WTC11 (cell line): ENCODE results near the gene FAM187B. TPM values are rescaled to one million over a fixed set of nuclear protein-coding genes. Genes with fewer than 3 reads are reported as not detected.

Experiments used
- ATAC-seq: fragments of 200-7000 bp; cut with Tn5 transposase; 2 replicates; pipeline ENCODE4 v1.10.0; 2021; ENCODE audit warnings: mild to moderate bottlenecking, moderate library complexity
- CTCF ChIA-PET: fragments of 300-600 bp; sonication (Branson Sonifier 250); formaldehyde crosslinking; loops from one replicate; lab custom pipeline; 2021; ENCODE audit warnings: antibody characterized with exemption; lab: Charles Lee
- POLR2A ChIA-PET: fragments of 350-600 bp; sonication (Branson Sonifier 250); formaldehyde crosslinking; loops from one replicate; lab custom pipeline; 2021; ENCODE audit warnings: antibody characterized with exemption; lab: Charles Lee
- DNase-seq: peaks from one replicate; pipeline ENCODE4 v3.0.0; 2021; ENCODE audit warnings: low spot score
- H3K27ac Mint-ChIP-seq: 2 replicates; pipeline ENCODE4 v1.8.0; 2021; ENCODE audit warnings: mixed read lengths
- H3K27me3 Mint-ChIP-seq: 2 replicates; pipeline ENCODE4 v1.8.0; 2021; ENCODE audit warnings: low read depth, mild to moderate bottlenecking, moderate library complexity, mixed read lengths
- H3K36me3 Mint-ChIP-seq: 2 replicates; pipeline ENCODE4 v1.8.0; 2021; ENCODE audit warnings: mixed read lengths
- H3K4me1 Mint-ChIP-seq: 2 replicates; pipeline ENCODE4 v1.8.0; 2022; ENCODE audit warnings: mixed read lengths
- H3K4me3 Mint-ChIP-seq: 2 replicates; pipeline ENCODE4 v1.8.0; 2021; ENCODE audit warnings: mild to moderate bottlenecking, moderate library complexity, mixed read lengths
- H3K9me3 Mint-ChIP-seq: 2 replicates; pipeline ENCODE4 v1.8.0; 2021; ENCODE audit warnings: mixed read lengths
- ELF4 ChIP-seq: sonication (generic); formaldehyde crosslinking; IDR thresholded peaks from 2 replicates; pipeline ENCODE4 v1.8.1; 2022; ENCODE audit warnings: low read depth, mild to moderate bottlenecking, moderate library complexity, missing genetic modification reagents
- KAT7 ChIP-seq: sonication (generic); formaldehyde crosslinking; IDR thresholded peaks from 2 replicates; pipeline ENCODE4 v1.8.1; 2023; ENCODE audit warnings: missing genetic modification reagents, mild to moderate bottlenecking, borderline replicate concordance
- PRRX2 ChIP-seq: fragments of 250-450 bp; sonication (Bioruptor Pico); IDR thresholded peaks from 2 replicates; pipeline ENCODE4 v1.8.0; 2021; ENCODE audit warnings: mild to moderate bottlenecking
- total RNA-seq: library from RNA; stranded (reverse); gene quantifications from 3 replicates; pipeline ENCODE4 v1.2.3, GENCODE V29; 2021
- TF ChIP-seq, protein P1 (sequence below): sonication (generic); formaldehyde crosslinking; IDR thresholded peaks from 2 replicates; pipeline ENCODE4 v1.8.0; 2023; ENCODE audit warnings: missing genetic modification reagents
- TF ChIP-seq, protein P2 (sequence below): sonication (generic); formaldehyde crosslinking; IDR thresholded peaks from 2 replicates; pipeline ENCODE4 v1.8.1; 2023; ENCODE audit warnings: mild to moderate bottlenecking, missing genetic modification reagents, borderline replicate concordance
- TF ChIP-seq, protein P3 (sequence below): sonication (generic); formaldehyde crosslinking; IDR thresholded peaks from 2 replicates; pipeline ENCODE4 v1.8.0; 2023; ENCODE audit warnings: mild to moderate bottlenecking, missing genetic modification reagents
- TF ChIP-seq, protein P4 (sequence below): sonication (generic); formaldehyde crosslinking; IDR thresholded peaks from 2 replicates; pipeline ENCODE4 v1.8.1; 2023; ENCODE audit warnings: mild to moderate bottlenecking, moderate library complexity, missing genetic modification reagents
- TF ChIP-seq, protein P5 (sequence below): fragments of 250-450 bp; sonication (Bioruptor Pico); IDR thresholded peaks from 2 replicates; pipeline ENCODE4 v1.9.0; 2021; ENCODE audit warnings: mild to moderate bottlenecking

Gene FAM187B
- total RNA-seq, 1 experiment from 2014 or later: 0.20 TPM

DNA sequence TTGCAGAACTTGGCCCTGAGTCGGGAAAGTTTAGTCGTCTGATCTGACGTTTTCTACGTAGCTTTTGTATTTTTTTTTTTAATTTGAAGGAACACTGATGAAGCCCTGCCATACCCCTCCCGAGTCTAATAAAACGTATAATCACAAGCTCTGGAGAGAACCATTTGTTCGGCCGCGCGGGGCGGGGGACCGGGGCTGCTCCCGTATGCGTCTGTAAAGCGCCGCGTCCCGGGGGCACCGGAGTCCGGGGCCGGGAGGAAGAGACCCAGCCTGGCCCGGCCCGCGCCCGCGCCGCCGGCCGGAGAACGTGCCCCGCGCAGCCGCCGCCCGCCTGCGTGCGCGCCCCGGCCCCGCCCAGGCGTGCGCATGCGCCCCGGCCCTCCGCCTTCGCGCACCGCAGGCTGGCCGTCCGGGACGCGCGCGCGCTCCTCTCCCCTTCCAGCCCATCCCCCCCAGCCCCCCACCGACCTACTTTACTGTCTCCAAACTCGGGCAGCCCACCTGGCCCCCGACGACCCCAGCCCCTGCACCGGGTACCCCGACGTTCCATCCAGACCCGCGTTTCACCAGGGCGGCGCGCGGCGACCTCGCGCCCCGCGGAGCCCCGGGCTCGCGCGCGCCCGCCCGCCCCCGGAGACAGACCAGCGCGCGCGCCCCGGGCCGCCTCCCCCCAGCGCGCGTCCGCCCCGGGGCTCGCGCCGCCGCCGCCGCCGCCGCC lies 39.4 kb upstream of the FAM187B start (continued):
- TF ChIP-seq, protein P1, sequence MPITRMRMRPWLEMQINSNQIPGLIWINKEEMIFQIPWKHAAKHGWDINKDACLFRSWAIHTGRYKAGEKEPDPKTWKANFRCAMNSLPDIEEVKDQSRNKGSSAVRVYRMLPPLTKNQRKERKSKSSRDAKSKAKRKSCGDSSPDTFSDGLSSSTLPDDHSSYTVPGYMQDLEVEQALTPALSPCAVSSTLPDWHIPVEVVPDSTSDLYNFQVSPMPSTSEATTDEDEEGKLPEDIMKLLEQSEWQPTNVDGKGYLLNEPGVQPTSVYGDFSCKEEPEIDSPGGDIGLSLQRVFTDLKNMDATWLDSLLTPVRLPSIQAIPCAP (CRISPR knock-in tag): peak; percentile 34; the same call in 1 of the 2 replicates
- TF ChIP-seq KAT7 (CRISPR knock-in tag) (no peak), PRRX2 (CRISPR knock-in tag) (no peak), ELF4 (CRISPR knock-in tag) (no peak)

GRCh38 chr19:35267353-35267817 lies 38.8 kb upstream of the FAM187B start:
- CTCF ChIA-PET: interaction anchor here (0.6 to 2.5 kb wide), 3 partner anchors 115 to 425 kb away, joined by 3 to 8 read pairs (median 3); no protein-coding TSS in a partner anchor
- TF ChIP-seq, protein P2, sequence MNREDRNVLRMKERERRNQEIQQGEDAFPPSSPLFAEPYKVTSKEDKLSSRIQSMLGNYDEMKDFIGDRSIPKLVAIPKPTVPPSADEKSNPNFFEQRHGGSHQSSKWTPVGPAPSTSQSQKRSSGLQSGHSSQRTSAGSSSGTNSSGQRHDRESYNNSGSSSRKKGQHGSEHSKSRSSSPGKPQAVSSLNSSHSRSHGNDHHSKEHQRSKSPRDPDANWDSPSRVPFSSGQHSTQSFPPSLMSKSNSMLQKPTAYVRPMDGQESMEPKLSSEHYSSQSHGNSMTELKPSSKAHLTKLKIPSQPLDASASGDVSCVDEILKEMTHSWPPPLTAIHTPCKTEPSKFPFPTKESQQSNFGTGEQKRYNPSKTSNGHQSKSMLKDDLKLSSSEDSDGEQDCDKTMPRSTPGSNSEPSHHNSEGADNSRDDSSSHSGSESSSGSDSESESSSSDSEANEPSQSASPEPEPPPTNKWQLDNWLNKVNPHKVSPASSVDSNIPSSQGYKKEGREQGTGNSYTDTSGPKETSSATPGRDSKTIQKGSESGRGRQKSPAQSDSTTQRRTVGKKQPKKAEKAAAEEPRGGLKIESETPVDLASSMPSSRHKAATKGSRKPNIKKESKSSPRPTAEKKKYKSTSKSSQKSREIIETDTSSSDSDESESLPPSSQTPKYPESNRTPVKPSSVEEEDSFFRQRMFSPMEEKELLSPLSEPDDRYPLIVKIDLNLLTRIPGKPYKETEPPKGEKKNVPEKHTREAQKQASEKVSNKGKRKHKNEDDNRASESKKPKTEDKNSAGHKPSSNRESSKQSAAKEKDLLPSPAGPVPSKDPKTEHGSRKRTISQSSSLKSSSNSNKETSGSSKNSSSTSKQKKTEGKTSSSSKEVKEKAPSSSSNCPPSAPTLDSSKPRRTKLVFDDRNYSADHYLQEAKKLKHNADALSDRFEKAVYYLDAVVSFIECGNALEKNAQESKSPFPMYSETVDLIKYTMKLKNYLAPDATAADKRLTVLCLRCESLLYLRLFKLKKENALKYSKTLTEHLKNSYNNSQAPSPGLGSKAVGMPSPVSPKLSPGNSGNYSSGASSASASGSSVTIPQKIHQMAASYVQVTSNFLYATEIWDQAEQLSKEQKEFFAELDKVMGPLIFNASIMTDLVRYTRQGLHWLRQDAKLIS (CRISPR knock-in tag): no peak
- TF ChIP-seq, protein P3, sequence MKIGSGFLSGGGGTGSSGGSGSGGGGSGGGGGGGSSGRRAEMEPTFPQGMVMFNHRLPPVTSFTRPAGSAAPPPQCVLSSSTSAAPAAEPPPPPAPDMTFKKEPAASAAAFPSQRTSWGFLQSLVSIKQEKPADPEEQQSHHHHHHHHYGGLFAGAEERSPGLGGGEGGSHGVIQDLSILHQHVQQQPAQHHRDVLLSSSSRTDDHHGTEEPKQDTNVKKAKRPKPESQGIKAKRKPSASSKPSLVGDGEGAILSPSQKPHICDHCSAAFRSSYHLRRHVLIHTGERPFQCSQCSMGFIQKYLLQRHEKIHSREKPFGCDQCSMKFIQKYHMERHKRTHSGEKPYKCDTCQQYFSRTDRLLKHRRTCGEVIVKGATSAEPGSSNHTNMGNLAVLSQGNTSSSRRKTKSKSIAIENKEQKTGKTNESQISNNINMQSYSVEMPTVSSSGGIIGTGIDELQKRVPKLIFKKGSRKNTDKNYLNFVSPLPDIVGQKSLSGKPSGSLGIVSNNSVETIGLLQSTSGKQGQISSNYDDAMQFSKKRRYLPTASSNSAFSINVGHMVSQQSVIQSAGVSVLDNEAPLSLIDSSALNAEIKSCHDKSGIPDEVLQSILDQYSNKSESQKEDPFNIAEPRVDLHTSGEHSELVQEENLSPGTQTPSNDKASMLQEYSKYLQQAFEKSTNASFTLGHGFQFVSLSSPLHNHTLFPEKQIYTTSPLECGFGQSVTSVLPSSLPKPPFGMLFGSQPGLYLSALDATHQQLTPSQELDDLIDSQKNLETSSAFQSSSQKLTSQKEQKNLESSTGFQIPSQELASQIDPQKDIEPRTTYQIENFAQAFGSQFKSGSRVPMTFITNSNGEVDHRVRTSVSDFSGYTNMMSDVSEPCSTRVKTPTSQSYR: 0 out of 2 replicates have a peak, but pooled peaks have one; percentile 29
- TF ChIP-seq, protein P4, sequence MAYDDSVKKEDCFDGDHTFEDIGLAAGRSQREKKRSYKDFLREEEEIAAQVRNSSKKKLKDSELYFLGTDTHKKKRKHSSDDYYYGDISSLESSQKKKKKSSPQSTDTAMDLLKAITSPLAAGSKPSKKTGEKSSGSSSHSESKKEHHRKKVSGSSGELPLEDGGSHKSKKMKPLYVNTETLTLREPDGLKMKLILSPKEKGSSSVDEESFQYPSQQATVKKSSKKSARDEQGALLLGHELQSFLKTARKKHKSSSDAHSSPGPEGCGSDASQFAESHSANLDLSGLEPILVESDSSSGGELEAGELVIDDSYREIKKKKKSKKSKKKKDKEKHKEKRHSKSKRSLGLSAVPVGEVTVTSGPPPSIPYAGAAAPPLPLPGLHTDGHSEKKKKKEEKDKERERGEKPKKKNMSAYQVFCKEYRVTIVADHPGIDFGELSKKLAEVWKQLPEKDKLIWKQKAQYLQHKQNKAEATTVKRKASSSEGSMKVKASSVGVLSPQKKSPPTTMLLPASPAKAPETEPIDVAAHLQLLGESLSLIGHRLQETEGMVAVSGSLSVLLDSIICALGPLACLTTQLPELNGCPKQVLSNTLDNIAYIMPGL (CRISPR knock-in tag): peak; percentile 22; the same call in 1 of the 2 replicates
- POLR2A ChIA-PET: interaction anchor here (0.5 kb wide), 1 partner anchor 616 kb away, joined by 3 read pairs; no protein-coding TSS in a partner anchor
- peak overlapping the region; percentile 84 for H3K4me3 Mint-ChIP-seq
- H3K27ac Mint-ChIP-seq: peak overlapping the region; percentile 97
- H3K27me3 Mint-ChIP-seq: no peaks in the 10 kb centered on the region
- DNase-seq (peak; percentile 42), ATAC-seq (peak; percentile 11)
- no peaks in the 10 kb centered on the region for H3K9me3 Mint-ChIP-seq
- H3K4me1 Mint-ChIP-seq: peaks cover 7% of the 10 kb centered on the region
- H3K36me3 Mint-ChIP-seq: peaks cover 38% of the 10 kb centered on the region

DNA sequence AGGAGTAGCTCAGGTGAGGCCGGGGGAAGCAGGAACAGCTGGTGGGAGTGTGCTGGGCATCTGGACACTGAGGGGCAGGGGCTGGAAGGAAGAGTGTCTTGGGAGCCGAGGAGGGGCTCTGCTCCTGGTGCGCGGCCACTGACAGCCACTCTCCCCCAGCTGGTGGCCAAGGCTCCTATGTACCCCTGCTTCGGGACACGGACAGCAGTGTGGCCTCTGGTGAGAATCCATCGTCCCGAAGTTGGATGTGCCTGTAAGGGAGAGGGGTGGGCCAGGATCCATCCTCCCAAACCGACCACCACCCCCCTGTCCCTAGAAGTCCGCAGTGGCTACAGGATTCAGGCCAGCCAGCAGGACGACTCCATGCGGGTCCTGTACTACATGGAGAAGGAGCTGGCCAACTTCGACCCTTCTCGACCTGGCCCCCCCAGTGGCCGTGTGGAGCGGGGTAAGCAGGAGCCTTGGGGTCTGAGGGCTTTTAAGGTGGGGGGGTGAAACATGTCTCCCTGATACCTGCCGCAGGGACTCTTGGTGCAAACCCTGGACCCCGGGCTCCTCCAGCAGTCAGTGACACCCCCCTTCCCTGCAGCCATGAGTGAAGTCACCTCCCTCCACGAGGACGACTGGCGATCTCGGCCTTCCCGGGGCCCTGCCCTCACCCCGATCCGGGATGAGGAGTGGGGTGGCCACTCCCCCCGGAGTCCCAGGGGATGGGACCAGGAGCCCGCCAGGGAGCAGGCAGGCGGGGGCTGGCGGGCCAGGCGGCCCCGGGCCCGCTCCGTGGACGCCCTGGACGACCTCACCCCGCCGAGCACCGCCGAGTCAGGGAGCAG lies 38.2 kb upstream of the FAM187B start:
- ChIA-PET POLR2A (interaction anchor here (0.6 kb wide), 1 partner anchor 20 kb away, joined by 3 read pairs; no protein-coding TSS in a partner anchor), CTCF (interaction anchor here (0.6 to 2.5 kb wide), 6 partner anchors 28 to 211 kb away, joined by 3 to 8 read pairs (median 3); no protein-coding TSS in a partner anchor)
- no peaks in the 10 kb centered on the region for H3K27me3 Mint-ChIP-seq
- H3K4me3 Mint-ChIP-seq: peak overlapping the region; percentile 84
- TF ChIP-seq, protein P5, sequence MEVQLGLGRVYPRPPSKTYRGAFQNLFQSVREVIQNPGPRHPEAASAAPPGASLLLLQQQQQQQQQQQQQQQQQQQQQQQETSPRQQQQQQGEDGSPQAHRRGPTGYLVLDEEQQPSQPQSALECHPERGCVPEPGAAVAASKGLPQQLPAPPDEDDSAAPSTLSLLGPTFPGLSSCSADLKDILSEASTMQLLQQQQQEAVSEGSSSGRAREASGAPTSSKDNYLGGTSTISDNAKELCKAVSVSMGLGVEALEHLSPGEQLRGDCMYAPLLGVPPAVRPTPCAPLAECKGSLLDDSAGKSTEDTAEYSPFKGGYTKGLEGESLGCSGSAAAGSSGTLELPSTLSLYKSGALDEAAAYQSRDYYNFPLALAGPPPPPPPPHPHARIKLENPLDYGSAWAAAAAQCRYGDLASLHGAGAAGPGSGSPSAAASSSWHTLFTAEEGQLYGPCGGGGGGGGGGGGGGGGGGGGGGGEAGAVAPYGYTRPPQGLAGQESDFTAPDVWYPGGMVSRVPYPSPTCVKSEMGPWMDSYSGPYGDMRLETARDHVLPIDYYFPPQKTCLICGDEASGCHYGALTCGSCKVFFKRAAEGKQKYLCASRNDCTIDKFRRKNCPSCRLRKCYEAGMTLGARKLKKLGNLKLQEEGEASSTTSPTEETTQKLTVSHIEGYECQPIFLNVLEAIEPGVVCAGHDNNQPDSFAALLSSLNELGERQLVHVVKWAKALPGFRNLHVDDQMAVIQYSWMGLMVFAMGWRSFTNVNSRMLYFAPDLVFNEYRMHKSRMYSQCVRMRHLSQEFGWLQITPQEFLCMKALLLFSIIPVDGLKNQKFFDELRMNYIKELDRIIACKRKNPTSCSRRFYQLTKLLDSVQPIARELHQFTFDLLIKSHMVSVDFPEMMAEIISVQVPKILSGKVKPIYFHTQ: no peak
- TF ChIP-seq, protein P4 (CRISPR knock-in tag): 0 out of 2 replicates have a peak, but pooled peaks have one; percentile 41
- TF ChIP-seq ELF4 (CRISPR knock-in tag): no peak; the same call in 1 of the 2 replicates
- H3K27ac Mint-ChIP-seq: peak overlapping the region; percentile 84
- DNase-seq (no peak), ATAC-seq (no peak)
- H3K36me3 Mint-ChIP-seq: peaks cover 32% of the 10 kb centered on the region
- H3K9me3 Mint-ChIP-seq: no peaks in the 10 kb centered on the region
- H3K4me1 Mint-ChIP-seq: peaks cover 7% of the 10 kb centered on the region
